Activated CD8-positive, alpha-beta memory T cell treated with anti-CD3 and anti-CD28 coated beads for 4 hours (primary cell): ENCODE results near the gene PTPRN2.

Experiments used
- DNase-seq, 2 donors: peaks; one replicate each; pipeline ENCODE4 v3.0.0-alpha.2; 2020; ENCODE audit warnings: low read depth in 2 of 2

Gene PTPRN2

DNA sequence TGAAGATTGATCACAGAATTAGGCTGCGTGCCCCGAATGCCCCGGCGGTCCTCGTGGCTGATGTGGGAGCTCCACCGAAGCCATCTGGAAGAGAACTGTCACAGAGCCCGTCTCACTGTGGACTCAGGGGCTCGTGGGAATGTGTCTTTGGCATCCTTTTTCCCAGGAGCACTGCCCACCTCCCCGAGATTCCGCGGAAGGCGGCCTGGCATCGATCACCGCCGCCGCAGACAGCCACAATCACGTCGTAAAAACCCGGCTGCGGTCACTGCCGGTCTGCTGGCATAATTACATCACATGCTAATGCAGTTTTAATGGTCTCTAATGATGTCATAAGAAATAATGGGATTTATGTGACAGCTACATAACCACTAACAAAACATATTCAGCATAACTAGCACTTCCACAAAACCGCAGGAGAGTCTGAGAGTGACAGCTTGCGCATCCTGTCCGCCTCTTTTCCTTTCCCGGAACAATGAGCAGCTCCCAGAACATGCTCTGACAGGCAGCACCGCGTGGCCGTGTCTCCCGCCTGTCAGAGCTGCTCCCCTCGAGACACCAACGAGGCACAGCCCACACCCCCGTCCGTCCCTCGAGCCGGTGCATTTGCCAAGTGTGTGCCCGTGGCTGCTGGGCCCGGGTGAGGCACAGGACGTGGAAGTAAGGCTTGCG is 490.0 kb downstream of the PTPRN2 start:
- no peak for DNase-seq

DNA sequence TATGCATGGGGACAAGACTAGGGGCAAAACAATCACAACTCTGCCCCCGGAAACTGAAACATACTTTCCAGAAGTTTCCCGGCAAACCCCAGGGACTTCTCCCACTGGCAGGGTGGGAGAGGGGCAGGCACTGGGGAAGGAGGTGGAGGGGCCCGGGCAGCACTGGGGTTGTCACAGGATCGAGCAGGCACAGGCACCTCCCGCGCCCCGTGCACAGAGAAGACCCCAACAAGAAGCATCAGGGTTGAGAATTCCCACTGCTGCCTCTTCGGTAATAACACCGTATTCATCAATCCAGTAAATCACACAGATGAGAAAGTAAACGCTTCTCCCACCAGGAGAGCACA is 490.5 kb downstream of the PTPRN2 start:
- DNase-seq = no peak

GRCh38 chr7:158096582-158096981 is 491.0 kb downstream of the PTPRN2 start:
- no peak for DNase-seq

GRCh38 chr7:158094671-158095226 is 492.9 kb downstream of the PTPRN2 start:
- no peak for DNase-seq

GRCh38 chr7:158094046-158094445 is 493.6 kb downstream of the PTPRN2 start:
- no peak for DNase-seq

DNA sequence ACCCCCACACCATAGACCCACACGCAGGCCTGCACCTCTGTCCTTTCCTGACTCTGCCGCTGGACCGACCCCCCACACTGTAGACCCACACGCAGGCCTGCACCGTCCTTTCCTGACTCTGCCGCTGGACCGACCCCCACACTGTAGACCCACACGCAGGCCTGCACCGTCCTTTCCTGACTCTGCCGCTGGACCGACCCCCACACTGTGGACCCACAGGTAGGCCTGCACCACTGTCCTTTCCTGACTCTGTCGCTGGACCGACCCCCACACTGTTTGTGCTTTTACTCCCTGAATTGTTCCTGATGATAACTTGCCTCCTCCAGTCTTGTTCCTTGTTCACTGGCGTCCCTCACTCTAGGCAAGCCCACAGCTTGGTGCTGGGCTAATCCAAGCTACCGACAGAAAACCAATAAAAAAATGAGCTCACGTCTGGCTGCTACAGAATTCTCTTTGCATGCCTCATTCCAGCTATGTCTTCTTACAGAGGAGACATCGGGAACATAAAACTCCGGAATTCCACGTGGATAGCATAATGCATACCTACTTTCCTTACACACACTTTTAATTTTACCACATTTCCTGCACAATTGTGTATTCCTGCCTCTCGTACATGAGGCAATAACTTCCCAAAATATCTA is 494.3 kb downstream of the PTPRN2 start:
- no peak for DNase-seq

DNA sequence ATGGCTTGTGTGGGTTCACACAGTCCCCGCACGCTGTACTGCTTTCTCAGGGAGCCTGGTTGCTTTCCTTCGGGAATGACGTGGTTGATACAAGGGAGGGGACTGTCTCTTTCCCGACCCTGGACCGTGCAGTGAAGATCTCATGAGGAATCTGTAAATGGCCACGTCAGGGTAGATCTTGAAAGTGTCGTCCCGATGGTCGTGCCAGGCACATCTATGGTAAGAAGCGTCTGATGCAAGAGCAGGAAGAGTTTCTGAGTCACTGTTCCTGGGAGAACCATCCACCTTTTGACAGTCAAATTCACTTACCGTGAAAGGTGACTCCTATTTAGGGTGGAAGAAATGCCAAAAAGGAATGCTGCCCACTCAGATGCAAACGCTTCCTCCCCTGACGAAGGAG is 500.4 kb downstream of the PTPRN2 start:
- DNase-seq = no peak

DNA sequence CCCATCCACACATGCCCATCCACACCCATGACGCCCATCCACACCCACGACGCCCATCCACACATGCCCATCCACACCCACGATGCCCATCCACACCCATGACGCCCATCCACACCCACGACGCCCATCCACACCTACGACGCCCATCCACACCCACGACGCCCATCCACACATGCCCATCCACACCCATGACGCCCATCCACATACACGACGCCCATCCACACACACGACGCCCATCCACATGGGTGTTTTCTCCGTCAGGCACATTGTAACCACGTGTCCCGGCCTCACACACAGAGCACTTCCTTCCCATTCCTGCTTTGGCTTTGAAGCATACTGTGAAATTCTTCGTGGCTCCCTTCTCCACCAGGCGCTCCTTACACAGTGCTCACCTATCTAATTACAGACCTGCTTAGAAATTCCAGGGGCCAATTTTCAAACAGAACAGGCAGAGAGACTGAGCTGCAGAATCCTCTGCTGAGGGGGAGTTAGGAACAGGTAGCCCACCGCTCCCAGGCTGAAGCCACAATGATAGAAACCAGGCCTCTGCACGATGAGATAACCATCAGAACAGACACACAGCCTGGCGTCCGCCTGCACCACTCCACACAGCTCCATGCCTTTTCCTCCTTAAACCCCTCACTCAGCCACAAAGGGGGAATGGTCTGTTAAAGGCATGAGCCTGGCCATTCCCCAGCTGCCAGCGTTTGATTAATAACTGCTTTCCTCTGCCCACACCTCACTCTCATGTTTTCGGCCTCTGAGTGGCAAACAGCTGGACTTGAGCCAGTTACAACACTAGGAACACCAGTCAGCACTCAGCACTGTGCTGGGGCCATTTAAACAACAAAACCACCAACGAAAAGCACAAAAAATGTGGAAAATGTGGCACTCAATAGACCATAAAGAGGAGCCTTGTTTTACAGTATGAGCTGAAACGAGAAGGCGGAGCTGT is 501.6 kb downstream of the PTPRN2 start:
- DNase-seq = no peak

DNA sequence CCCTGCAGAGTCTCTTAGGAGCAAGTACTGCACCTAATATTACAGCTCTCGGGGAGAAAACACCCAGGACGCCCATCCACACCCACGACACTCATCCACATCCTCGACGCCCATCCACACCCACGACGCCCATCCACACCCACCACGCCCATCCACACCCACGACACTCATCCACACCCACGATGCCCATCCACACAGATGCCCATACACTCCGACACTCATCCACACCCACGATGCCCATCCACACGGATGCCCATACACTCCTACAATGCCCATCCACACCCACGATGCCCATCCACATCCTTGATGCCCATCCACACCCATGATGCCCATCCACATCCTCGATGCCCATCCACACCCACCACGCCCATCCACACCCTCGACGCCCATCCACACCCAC is 503.1 kb downstream of the PTPRN2 start:
- no peak for DNase-seq

- DNase-seq = no peak
These were observed 503.9 kb downstream of the PTPRN2 start for GRCh38 chr7:158083526-158084310.

DNA sequence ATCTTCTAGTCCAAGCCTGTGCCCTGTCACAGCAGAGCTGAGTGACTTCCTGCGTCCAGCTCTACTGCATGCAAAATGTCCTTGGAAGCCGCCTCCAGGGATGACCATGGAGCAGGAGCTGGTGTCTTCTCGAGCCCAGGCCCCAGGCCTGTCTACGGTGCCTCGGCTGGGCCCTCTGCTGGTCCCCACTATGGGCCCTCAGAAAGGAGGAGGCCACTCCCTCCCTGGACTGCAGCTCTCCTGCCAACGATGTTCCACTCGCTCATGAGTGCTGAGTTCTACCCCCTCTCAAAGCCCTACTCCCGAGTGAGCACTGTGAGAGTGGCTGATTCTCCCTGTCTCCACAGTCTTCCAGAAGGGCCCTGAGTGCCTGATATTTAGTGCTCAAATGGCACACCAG is 504.9 kb downstream of the PTPRN2 start:
- no peak for DNase-seq

GRCh38 chr7:158080899-158081445 is 506.7 kb downstream of the PTPRN2 start:
- DNase-seq = no peak

DNA sequence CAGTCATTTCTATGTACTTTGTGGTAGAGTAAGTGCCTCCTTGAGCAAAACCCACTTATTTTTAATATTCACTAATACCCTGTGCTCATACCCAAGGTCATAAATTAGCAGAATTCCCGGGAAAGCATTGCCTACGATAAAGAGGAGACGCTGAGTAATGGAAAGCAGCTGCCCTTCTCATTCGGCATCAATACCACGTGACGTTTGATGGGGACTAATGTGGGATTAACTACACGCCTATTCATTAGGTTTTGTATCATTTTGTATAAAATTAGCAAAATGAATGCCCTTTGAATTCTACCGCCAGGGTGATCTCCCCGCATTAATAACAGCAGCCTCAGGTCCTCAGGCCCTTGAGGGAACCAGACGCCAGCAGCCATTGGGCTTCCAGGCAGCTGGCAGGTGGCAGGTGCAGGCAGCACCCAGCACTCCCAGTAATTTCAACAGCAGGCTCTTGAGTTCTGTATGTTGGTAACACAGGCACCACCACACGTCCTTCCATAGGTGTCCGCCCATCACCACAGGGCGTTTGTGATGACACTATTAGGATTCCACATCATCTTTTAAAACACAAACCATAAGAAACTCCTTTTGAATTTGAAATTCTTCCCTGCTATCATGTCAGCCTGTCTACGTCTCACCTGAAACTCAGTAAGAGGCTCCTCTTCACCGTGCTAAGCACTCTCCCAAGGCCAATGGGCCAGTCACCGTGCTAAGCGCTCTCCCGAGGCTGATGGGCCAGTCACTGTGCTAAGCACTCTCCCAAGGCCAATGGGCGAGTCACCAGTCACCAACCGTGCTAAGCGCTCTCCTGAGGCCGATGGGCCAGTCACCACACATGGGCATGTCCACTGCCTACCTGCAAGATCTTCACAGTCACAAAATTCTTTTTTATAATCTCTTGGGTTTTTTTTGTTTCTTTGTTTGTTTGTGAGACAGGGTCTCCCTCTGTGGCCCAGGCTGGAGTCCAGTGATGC is 509.4 kb downstream of the PTPRN2 start:
- no peak for DNase-seq

GRCh38 chr7:158077151-158077840 is 510.3 kb downstream of the PTPRN2 start:
- no peak for DNase-seq

GRCh38 chr7:158076656-158077055 is 511.0 kb downstream of the PTPRN2 start:
- DNase-seq = no peak

GRCh38 chr7:158076215-158076614 is 511.4 kb downstream of the PTPRN2 start:
- no peak for DNase-seq

DNA sequence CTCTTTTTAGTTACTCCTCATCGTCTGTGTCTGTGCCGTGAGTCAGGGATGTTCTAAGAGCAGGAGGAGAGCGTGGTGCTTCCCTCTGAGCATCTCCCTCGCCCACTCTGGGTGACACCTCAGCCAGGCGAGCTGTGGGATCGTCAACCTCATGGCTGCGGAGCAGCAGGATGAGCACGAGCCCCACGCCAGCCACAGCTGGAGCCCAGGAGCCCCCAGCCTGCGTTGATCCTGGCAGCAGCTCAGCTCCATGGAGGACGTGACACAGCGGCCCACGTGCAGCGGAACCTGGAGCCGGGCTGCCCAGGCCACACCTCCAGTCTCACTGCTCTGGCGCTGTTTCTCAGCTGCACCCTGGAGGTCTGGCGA is 512.0 kb downstream of the PTPRN2 start:
- no peak for DNase-seq

- DNase-seq = no peak
These were observed 512.6 kb downstream of the PTPRN2 start for GRCh38 chr7:158074896-158075632.
